RWPE1 (cell line): ENCODE data around the gene PANK1.

ENCODE experiments used
- CTCF ChIA-PET: fragments of 350-600 bp; sonication (Branson Sonifier 250); formaldehyde crosslinking; extraction: SDS; loops from one replicate; lab custom pipeline; 2021; lab: Yijun Ruan, JAX
- POLR2A ChIA-PET: fragments of 400-600 bp; formaldehyde crosslinking; extraction: SDS; loops from one replicate; lab custom pipeline; 2020; ENCODE audit warnings: antibody characterized with exemption; ENCODE audit not compliant: low non-redundant PET; lab: Yijun Ruan, JAX
- DNase-seq: peaks from one replicate; pipeline ENCODE4 v3.0.0; 2012; ENCODE audit warnings: low spot score
- H3K27ac ChIP-seq: fragments of 450-650 bp; 2 replicates; pipeline ENCODE4 v1.5.1; 2017
- CTCF ChIP-seq: fragments of 450-650 bp; conservative IDR thresholded peaks from 2 replicates; pipeline ENCODE4 v1.5.1; 2017; ENCODE audit warnings: low read depth, mild to moderate bottlenecking

Gene PANK1

GRCh38 chr10:89644967-89645741, at the start of gene PANK1:
TSS of gene PANK1 (minus strand) at chr10:89645242. CDS start at chr10:89644891, 351 bp downstream.
- TF ChIP-seq CTCF = no peak
- POLR2A ChIA-PET = interaction anchor here (1.8 kb wide), 1 partner anchor 56 kb away, joined by 22 read pairs; the partner anchor contains the start of gene KIF20B
- H3K27ac ChIP-seq = peak within 1 kb of the TSS; percentile 98
- DNase-seq = peak; percentile 93
- CTCF ChIA-PET = no interaction called here

DNA sequence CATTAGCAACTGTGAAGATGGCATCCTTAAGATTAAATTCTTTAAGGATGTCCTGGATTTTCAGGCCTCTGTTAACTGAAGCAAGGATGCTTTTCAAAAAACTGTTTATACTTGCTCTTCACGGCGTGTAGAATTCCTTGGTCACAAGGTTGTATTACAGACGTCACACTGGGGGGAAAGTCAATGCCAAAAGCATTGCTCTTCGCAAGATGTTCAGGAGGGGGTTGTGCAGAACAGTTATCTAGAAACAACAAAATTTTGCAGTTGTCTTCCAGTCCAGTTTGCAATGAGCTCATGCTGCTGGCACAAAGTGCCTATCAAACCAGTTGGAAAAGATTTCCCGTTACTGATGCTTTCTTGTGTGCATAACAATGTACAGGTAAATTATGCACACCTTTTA, 48.1 kb upstream of the PANK1 start:
- ChIA-PET POLR2A (no interaction called here), CTCF (no interaction called here)
- no peak for DNase-seq
- TF ChIP-seq CTCF = no peak
- H3K27ac ChIP-seq = no peak overlapping the region

DNA sequence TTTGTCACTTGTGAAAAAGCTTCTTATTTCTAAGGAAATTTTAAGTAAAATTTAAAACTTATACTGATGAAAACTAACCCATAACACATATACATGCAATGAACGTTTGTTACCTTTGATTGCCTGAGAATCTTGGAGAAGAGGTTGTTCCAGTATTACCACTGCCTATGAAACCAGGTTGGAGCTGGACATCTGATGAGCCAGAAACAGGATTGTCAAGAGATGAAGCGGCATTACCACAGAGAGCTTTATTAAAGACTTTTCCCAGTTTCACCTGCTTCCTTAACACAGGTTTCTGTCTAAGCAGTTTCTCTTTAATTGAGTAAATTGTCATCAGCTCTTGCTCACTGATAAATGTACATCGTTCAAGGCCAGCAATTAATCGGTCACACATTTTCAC, 47.4 kb upstream of the PANK1 start:
- TF ChIP-seq CTCF = no peak
- CTCF ChIA-PET = interaction anchor here (0.9 kb wide), 1 partner anchor 15 kb away, joined by 5 read pairs; no protein-coding TSS in a partner anchor
- no peak overlapping the region for H3K27ac ChIP-seq
- DNase-seq = no peak
- POLR2A ChIA-PET = no interaction called here

GRCh38 chr10:89690027-89690426, 45.0 kb upstream of the PANK1 start:
- no peak for DNase-seq
- ChIA-PET CTCF (interaction anchor here (0.5 to 1.0 kb wide), 3 partner anchors 11 to 141 kb away, joined by 3 to 8 read pairs (median 3); no protein-coding TSS in a partner anchor), POLR2A (no interaction called here)
- TF ChIP-seq CTCF = no peak
- no peak overlapping the region for H3K27ac ChIP-seq

DNA sequence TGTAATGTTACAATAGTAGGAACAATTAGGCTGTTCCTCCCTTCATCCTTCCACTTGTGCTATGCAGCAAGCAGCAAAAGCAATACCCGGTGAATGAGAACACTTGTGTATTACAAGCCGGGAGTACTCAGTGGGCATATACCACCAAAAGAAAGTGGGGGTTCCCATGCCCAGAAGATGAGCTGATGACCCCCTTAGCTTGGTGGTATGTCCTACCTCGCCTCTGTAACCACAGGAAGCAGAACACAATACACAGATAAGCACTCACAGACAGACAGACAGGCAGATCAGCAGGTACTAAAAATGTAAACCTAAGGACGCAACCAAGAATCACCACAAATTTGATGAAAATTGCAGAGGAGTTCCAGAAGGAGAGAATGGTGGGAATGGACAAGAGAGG, 40.9 kb upstream of the PANK1 start:
- DNase-seq = no peak
- H3K27ac ChIP-seq = no peak overlapping the region
- ChIA-PET CTCF (no interaction called here), POLR2A (no interaction called here)
- TF ChIP-seq CTCF = no peak

DNA sequence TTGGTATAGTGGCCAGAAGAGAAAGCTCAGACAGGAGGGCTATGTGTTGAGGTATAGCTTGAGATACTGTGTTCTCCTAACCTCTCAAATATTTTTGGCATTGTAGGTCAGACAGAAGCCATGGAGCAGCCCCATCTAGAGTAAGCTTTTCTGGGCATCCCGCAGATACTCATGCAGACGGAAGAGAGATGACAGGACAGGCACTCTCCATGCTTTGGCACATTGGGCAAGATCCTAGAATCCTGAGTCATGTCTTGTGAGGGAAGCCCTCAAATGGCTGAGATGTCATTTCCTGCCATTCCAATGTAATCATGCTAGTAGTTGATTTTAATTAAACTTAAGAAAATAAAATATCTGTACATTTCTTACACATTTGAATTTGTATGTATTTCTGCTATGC, 39.6 kb upstream of the PANK1 start:
- no peak overlapping the region for H3K27ac ChIP-seq
- CTCF ChIA-PET = interaction anchor here (0.7 to 1.3 kb wide), 2 partner anchors 19 to 22 kb away, joined by 3 to 4 read pairs; no protein-coding TSS in a partner anchor
- no peak for DNase-seq
- POLR2A ChIA-PET = no interaction called here
- TF ChIP-seq CTCF = no peak
